HS-27A (cell line): ENCODE measurements around the gene CYP27B1.
"Not testable (repeated sequence)": the region's sequence is repeated elsewhere in the genome, so short reads cannot be mapped to it uniquely, and the experiment has no call there.

Source experiments
- DNase-seq: peaks from one replicate; pipeline ENCODE4 v3.0.0-alpha.2; 2012; ENCODE audit warnings: low read depth, missing footprints

CYP27B1 gene

GRCh38 chr12:57734591-57734990 lies 32.3 kb downstream of the CYP27B1 start:
- DNase-seq, result no peak

DNA sequence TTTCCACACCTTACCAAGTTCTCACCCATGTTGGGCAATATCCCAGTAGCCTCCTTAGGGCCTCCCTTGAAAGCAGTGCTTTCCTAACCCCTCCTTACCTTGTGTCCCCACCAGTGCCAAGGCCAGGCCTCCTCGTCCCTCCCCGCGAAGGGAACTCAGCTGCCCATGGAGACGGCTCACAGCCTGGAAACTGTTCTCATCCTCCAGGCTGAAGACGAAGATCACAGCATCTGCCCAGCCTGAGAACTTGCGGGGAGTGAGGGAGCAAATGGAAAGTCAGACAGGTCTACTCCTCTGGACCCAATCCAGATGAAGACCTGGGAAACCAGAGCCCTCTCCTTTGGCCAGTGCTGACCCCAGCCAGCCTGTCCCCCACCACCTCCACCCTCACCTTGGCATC lies 33.0 kb downstream of the CYP27B1 start:
- DNase-seq, result no peak

- no peak for DNase-seq
Measured at GRCh38 chr12:57732726-57733593, 33.9 kb downstream of the CYP27B1 start.

- DNase-seq, result no peak
Measured at GRCh38 chr12:57732270-57732669, 34.6 kb downstream of the CYP27B1 start.

- DNase-seq, result no peak
Measured at GRCh38 chr12:57731411-57732080, 35.3 kb downstream of the CYP27B1 start.

- DNase-seq, result no peak
Measured at GRCh38 chr12:57730336-57731067, 36.4 kb downstream of the CYP27B1 start.

- no peak for DNase-seq
Measured at GRCh38 chr12:57729321-57729844, 37.5 kb downstream of the CYP27B1 start.

DNA sequence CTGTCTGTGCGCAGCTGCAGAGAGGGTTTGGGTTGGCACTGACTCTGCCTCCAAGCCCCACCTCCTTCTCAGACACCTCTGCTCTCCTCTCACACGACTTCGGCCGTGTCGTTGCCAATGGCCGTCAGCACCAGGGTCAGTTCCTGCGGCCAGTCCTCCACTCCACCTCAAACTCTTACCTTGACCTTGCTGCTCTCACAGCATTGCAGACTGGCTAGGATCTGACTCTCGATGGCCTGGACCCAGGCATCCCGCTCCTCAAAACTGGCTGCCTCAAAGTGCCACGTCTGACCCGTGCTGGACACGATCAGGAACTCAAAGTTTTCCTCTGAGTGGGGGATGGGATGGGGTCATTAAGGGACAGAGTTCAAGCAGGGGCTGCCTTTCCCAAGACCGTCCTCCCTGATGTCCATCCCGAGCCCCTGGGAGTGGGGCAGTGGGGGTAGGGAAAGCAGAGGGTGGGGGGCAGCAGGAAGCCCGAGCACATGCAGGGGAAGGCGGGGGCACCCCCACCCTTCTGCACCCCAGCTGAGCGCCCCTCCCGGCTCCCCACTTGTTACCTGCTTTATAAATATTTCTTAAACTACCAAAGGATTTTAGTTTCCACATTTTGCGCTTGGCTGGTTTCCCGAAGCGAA lies 39.0 kb downstream of the CYP27B1 start:
- DNase-seq, result no peak

DNA sequence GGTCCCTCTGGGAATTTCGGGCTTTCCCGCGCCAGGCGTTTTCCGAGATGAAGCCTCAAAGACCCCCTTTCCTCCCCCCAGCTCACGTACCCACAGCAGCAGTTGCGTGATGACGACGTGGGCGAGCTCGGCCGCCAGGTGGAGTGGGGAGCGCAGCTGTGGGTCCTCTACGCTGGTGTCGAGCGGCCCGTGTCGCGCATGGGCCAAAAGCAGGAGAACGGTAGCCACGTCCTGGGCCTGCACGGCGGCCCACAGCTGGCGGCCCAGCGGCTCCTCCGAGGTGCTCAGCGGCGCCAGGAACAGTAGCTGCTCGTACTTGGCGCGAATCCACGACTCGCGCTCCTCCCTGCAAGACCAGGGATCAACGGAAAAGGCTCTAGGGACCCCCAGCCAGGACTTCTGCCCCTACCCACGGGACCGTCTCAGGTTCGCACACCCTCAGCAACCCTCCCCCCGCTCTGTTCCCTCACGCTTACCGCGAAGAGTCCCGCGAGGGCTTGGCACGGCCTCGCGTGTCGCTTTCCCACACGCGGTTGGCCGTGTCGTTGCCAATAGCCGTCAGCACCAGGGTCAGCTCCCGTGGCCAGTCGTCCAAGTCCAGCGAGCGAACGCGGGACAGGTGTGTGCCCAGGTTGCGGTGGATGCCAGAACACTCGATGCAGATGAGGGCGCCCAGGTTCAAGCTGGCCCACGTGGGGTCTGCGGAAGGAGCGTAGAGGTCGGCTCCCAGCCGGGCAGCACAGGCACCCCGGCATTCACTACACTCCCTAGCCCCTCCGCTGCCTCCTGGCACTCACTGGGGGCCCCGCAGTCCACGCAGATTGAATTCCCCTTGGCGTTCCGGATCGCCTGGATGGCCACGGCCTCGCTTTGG lies 39.8 kb downstream of the CYP27B1 start:
- no peak for DNase-seq

DNA sequence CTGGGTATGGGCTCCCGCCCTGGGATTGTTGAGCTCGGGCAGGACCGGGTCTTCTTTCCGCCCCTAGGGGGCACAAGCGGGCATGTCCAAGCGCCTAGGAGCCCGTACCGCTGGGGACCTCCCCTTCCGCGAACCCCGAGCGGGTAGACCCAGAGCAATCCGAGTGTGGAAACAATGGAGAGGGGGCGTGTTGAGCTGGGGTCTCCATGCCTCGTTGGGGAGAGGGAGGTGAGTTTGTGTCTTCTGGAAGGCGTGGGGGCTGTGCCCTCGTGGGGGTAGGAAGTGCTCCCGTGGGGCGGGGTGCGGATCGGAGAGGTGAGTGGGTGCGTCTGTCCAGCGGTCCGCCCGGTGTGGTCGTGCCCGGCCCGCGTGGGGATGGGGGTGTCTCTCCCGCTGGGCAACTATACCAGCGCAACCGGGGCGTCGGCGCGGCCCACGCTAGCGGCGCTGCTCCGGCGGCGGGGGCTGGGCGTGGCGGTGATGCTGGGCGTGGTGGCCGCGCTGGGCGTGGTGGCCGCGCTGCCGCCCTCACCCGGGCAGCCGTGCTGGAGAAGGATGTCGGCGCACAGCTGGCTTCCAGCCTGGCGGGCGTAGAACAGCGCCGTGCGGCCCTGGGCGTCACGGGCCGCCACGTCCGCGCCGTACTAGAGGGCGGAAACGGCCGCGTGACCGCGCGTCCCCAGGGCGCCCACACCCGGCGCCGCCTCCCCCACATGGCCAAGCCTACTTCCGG lies 40.6 kb downstream of the CYP27B1 start:
- DNase-seq, result peak; percentile 68

DNA sequence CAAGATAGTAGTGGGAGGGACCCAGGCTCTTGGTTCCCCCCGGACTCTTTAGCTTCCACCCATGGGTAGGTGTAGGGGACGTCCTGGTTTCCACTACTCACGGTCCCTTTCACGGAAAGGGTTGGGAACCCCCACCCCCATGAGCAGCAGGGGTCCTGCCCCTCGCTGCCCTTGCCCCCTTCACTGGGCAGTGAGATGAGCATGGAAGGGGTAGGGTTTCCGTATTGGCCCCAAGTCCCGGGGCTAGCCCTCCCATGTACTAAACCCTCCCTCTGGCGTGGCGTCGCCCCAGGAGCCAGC lies 41.1 kb downstream of the CYP27B1 start:
- DNase-seq, result no peak

- no peak for DNase-seq
Measured at GRCh38 chr12:57724936-57725740, 41.7 kb downstream of the CYP27B1 start.

DNA sequence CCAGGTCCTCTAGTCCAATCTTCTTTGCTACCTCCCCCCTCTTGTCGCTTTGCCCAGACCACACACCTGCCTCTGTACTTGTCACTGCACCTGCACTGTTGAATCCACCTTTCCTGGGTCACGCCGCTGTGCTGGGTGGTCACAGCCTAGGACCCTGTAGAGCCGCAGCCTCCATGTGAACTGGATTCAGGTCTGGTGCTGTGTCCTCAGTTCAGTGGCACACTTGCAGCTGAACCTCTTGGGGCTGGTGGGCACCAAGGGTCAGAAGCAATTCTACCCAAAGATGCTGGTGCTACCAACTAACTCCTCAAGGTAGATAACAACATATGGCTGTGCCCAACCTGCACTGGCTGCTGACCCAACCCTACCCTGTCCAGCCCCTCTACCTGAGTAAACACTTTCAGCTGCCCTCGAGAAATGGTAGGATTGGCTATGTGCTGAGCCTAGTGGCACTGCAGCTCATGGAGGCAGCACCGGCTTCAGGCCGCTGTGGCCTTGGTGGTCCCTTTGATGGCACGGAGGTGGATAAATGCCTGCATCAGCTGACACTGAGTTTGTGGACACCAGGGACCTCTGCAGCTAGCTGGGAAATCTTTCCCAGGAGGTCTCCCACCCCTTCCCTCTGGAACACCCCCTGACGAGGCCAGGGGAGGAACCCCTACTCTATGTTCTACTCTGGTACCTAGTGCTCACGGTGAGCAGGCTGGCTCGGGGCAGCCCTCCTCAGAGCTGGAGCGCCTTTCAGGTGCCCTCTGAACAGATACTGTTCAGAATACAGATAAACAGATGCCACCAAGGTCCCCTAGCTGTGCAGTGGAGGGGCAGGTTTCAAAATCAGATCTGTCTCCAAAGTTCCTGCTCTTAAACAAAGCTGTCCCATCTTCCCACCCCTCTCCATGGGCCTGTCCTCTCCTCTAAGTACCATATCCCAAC lies 42.6 kb downstream of the CYP27B1 start:
- DNase-seq, result no peak

DNA sequence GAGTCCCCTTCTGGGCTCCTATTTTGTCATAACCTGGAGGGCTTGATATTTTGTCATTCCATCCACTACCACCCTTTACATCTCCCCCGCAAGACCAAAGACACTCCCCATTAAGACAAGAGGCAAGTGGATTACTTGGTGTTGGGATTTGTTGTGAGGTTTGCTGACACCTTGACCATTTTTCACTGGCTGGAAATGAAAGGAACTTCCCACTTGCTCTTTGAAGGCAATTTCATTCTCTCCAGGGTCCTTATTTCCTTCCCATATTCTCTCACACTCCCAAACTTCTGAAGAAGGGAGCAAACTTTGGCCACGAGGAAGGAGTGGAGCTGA lies 43.3 kb downstream of the CYP27B1 start:
- no peak for DNase-seq

GRCh38 chr12:57722716-57723629 lies 43.9 kb downstream of the CYP27B1 start:
- DNase-seq, result no peak

- DNase-seq, result not testable (repeated sequence)
Measured at GRCh38 chr12:57721846-57722608, 44.9 kb downstream of the CYP27B1 start.
